Fibroblast of the conjunctiva (primary cell): Measurements from ENCODE around the gene RAD9A.

Source experiments
- DNase-seq: peaks from one replicate; pipeline ENCODE4 v3.0.0-alpha.2; 2010; ENCODE audit warnings: low read depth

Gene RAD9A

DNA sequence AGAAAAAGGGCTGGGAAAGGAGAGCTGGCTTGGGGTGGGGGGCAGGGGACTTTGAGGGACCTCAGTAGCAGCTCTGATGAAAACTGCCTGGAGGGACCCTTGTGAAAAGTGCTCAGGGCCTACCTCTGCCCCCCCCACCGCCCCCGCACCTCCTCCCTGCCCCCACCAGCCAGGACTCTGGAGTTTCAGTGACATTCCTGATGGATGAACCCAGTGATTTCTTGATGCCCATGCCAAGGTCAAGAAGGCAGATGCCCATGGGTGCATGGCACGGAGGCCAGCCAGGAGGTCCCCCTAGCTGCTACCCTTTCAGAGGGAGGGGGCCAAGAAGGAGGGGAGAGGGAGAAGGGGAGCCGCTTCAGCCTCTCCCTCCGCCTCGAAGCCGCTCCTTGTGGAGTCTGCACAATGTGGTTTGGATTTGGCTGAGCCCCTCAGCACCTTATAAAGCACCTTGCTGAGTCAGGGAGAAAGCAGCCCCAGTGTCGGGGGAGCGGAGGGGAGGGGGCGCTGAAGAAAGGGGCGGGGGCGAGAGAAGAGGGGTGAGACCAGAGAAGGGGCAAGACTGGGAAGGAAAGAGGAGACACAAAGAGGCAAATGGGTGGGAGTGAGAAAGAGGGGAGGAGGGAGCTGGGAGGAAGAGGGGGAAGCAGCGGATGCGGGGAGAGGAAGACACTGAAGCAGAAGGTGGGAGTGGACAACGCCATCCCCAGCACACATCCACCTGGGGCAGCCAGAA is 16.3 kb upstream of the RAD9A start:
- DNase-seq, result no peak

DNA sequence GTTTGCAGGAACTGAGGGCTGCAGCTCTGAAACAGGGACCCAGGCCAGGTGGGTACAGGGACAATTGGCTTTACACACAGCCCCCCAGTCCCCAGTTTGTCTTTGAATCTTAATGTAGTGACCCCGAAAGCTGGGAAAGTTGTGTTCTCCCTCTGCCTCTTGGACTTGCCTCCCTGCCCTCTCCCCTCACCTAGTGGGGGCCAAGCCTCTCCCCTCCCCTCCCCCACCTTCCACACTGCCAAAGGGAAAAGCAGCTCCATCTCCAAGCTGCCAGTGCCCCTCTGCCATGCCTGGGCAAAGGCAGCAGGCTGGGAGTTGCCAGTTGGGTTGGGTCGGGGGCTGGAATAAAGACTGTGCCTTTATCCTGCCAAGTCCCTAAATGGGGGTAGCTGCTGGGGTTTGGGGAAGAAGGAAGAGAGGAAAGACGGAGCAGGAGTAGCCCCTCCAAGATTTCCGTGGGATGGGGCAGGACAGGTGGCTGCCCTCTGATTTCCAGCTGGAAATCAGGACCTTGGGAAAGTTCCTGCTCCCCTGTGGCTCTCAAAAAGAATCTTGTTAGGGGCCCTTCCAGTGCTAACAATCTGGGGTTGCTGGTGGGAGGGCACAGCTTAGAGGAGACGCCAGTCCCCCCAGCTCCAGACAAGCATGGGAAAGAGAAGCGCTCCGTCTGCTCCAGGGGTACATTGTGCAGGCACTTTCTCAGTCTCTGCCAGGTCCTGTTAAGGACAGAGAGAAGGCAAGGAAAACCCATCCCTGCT is 15.5 kb upstream of the RAD9A start:
- no peak for DNase-seq

DNA sequence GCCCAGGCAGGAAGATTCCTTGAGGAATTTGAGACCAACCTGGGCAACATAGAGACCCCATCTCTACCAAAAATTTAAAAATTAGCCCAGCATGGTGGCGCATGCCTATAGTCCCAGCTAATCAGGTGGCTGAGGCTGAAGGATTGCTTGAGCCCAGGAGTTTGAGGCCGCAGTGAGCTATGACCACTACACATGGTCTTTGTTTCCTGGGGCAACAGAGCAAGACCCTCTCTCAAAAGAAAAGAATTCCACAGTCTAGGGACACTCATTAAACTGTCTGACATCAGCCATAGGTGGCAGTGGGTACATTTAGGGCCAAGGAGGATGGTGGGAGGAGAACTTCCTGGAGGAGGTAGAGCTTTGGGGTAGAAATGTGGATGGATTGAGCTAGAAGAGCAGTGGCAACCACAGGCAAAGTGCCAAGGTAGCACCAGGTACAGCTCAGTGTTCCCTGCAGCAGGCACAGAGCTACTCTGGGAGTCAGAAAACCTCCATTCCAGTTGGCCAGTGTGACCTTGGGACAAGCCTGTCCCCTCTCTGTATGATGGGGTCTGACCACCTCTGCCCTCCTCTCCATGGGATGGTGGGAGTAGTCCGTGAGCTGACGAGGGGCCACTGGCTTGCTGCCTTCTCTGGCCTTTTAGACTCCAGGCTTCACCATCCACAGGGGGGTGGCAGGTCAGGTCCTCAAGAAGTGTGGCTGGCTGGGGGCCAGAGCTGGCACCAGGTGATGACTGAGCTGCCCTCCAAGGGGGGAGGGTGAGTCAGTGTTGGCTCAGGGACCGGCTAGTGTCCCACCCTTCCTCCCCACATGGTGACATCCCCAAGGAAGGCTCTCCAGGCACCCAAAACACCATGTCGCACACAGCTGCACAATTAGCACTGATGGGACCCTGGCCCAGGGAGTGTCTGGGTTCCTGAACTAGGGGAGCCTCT is 14.6 kb upstream of the RAD9A start:
- no peak for DNase-seq

GRCh38 chr11:67378544-67378943 is 13.2 kb upstream of the RAD9A start:
- no peak for DNase-seq

GRCh38 chr11:67379061-67380058 is 12.4 kb upstream of the RAD9A start:
- DNase-seq, result no peak

GRCh38 chr11:67381244-67381972 is 10.4 kb upstream of the RAD9A start:
- DNase-seq, result no peak

- DNase-seq, result peak; percentile 57
Measured at GRCh38 chr11:67382276-67383136, 9.3 kb upstream of the RAD9A start.

DNA sequence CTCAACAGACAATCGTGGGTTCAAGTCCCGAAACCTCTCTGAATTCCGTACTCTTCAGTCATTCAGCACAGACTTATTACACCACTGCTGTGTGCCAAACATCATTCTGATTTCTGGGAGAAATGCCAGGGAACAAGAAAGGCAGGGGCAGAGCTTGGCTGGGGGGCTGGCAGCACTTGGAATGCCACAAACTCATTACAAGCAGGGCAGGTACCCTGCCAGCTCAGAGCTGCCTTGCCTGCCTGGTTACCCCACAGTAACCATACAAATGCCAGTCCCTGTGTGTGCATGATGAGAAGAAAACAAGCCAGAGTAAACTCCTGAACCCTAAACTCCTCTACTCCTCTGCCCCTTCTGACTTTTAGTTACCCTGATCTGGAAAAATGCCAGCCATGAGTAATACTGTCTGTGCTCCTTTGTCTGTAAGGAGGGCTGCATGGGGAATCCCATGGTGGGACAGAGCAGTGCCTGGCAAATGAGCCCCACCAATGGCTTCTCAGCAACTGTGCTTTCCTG is 6.9 kb upstream of the RAD9A start:
- DNase-seq, result no peak

- DNase-seq, result no peak
Measured at GRCh38 chr11:67387069-67387468, 4.7 kb upstream of the RAD9A start.

GRCh38 chr11:67387518-67387917 is 4.3 kb upstream of the RAD9A start:
- no peak for DNase-seq

- no peak for DNase-seq
Measured at GRCh38 chr11:67389477-67389876, 2.3 kb upstream of the RAD9A start.

- no peak for DNase-seq
Measured at GRCh38 chr11:67390947-67391303, 861 bp upstream of the RAD9A start.

GRCh38 chr11:67392183-67392715 is 463 bp downstream of the RAD9A start:
- DNase-seq, result no peak

- no peak for DNase-seq
Measured at GRCh38 chr11:67393437-67393836, 1.7 kb downstream of the RAD9A start.

DNA sequence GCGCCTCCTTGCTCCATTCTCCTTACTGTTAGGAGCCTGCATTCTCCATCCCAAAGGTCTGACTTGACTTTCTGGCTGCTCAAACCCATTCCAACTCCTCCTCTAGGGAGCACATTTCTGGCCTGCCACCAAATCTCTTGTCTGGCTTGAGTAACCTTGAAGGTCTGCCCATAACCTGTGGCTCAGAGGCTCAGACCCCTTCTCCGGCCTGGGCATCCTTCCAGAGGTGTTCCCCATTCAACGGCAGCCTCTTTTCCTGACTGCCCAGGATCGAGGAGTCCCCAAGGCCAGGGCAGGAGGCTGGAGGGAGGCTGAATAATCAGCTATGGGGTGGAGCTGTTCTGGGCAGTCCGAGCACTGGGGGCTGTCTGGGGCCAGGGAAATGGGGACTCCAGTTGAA is 2.2 kb downstream of the RAD9A start:
- no peak for DNase-seq

- DNase-seq, result no peak
Measured at GRCh38 chr11:67395555-67396258, 3.9 kb downstream of the RAD9A start.

DNA sequence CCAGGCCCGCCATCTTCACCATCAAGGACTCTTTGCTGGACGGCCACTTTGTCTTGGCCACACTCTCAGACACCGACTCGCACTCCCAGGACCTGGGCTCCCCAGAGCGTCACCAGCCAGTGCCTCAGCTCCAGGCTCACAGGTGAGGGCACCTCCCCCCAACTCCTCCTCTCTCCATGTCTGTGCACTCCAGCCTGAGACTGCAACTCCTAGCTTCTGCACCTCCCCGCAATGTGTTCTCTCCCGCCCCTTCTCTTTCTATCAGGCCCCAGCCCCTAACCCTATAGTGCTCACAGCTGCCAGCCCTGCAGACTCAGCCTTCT is 4.4 kb downstream of the RAD9A start:
- no peak for DNase-seq

GRCh38 chr11:67396587-67397389 is 5.0 kb downstream of the RAD9A start:
- no peak for DNase-seq
